ENCODE results near the gene NCOR1.
"Not testable (repeated sequence)": the region's sequence is repeated elsewhere in the genome, so short reads cannot be mapped to it uniquely, and the experiment has no call there.

Gene NCOR1

DNA sequence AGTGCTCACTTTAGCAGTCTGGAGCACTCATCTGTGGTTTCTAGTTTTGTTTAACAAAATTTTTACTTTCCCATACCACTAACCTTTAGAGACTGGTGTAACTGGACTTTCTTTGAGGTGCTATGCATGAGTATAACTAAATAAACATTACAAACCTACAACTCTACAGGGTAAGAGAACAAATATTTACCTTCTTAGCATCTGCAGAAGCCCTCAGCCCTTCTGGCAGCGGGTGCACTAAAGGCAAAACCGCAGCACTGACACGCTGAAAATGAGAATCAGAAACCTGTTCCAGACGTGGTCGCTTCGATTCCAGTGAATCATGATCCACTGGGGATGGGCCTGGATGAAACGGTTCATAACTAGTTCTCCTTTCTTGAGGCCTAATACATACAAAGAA lies 43.7 kb downstream of the NCOR1 start:
- Histone ChIP-seq H3K4me1 (ENCODE audit: low read depth, poor library complexity, severe bottlenecking) (peaks cover 5% of the 10 kb centered on the region), H2AFZ (ENCODE audit: low read depth) (no peak overlapping the region), H3K4me3 (IDR thresholded peaks at IDR 0.05; ENCODE audit: insufficient read depth, low read depth, low read length) (no peak overlapping the region), H3K4me2 (no peak overlapping the region), H3K9ac (no peak overlapping the region), H3K36me3 (ENCODE audit: insufficient read depth) (no peaks in the 10 kb centered on the region), H3K27me3 (ENCODE audit: insufficient read depth, low read depth) (no peaks in the 10 kb centered on the region), H4K20me1 (ENCODE audit: insufficient read depth) (no peaks in the 10 kb centered on the region), H3K27ac (no peak overlapping the region), H3K79me2 (ENCODE audit: insufficient read depth, low read depth) (no peaks in the 10 kb centered on the region)
- TF ChIP-seq, protein P1, sequence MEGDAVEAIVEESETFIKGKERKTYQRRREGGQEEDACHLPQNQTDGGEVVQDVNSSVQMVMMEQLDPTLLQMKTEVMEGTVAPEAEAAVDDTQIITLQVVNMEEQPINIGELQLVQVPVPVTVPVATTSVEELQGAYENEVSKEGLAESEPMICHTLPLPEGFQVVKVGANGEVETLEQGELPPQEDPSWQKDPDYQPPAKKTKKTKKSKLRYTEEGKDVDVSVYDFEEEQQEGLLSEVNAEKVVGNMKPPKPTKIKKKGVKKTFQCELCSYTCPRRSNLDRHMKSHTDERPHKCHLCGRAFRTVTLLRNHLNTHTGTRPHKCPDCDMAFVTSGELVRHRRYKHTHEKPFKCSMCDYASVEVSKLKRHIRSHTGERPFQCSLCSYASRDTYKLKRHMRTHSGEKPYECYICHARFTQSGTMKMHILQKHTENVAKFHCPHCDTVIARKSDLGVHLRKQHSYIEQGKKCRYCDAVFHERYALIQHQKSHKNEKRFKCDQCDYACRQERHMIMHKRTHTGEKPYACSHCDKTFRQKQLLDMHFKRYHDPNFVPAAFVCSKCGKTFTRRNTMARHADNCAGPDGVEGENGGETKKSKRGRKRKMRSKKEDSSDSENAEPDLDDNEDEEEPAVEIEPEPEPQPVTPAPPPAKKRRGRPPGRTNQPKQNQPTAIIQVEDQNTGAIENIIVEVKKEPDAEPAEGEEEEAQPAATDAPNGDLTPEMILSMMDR (conservative IDR thresholded peaks at IDR 0.05; ENCODE audit: low read depth, low read length): no peak

DNA sequence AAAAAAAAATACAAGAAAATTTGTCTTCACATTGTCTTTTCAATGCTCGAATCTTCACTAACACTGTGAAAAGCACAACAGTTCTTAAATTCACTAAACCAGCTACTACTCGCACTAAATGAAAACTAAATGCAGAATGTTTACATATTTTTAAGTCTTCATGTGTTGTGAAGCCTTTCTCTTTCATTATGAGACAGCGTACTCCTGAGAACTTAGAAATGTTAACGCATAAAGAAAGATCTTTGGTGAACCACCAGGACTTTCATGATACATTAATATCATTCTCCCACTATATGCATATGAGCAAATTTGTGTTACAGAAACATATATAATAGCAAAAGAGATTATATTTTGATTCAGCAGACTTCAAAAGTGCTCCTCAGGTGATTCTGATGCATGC lies 48.6 kb downstream of the NCOR1 start:
- not testable (repeated sequence) for H4K20me1 ChIP-seq (ENCODE audit: insufficient read depth); H3K4me2 ChIP-seq; H3K4me3 ChIP-seq (IDR thresholded peaks at IDR 0.05; ENCODE audit: insufficient read depth, low read depth, low read length); H3K27ac ChIP-seq; H3K79me2 ChIP-seq (ENCODE audit: insufficient read depth, low read depth); H3K36me3 ChIP-seq (ENCODE audit: insufficient read depth); H3K4me1 ChIP-seq (ENCODE audit: low read depth, poor library complexity, severe bottlenecking); H3K27me3 ChIP-seq (ENCODE audit: insufficient read depth, low read depth); H2AFZ ChIP-seq (ENCODE audit: low read depth); H3K9ac ChIP-seq

DNA sequence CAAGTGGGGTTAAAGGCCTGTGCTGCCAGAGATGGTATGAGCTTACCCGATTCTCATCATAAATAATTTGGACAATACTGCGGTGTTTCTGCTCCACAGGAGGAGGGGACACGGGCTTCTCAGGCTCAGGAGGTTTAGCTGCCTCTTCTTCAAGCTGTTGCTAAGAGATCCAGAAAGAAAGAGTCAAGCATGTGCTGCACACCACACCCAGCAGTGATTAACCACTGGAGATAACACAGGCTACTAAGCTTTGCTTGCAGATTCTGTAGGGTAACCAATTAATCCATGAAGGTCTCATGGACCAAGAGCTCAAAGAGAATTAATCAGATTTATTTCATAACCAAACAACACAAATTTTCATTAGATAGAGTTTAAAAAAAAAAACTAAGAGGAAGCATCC lies 56.6 kb downstream of the NCOR1 start:
- Histone ChIP-seq H3K79me2 (ENCODE audit: insufficient read depth, low read depth) (no peaks in the 10 kb centered on the region), H3K4me3 (IDR thresholded peaks at IDR 0.05; ENCODE audit: insufficient read depth, low read depth, low read length) (no peak overlapping the region), H2AFZ (ENCODE audit: low read depth) (no peak overlapping the region), H3K9ac (no peak overlapping the region), H3K4me1 (ENCODE audit: low read depth, poor library complexity, severe bottlenecking) (no peaks in the 10 kb centered on the region), H3K27me3 (ENCODE audit: insufficient read depth, low read depth) (no peaks in the 10 kb centered on the region), H3K4me2 (no peak overlapping the region), H3K36me3 (ENCODE audit: insufficient read depth) (no peaks in the 10 kb centered on the region; the same call in 1 of the 2 replicates), H3K27ac (no peak overlapping the region), H4K20me1 (ENCODE audit: insufficient read depth) (no peaks in the 10 kb centered on the region)
- TF ChIP-seq, protein P1 (conservative IDR thresholded peaks at IDR 0.05; ENCODE audit: low read depth, low read length): no peak

DNA sequence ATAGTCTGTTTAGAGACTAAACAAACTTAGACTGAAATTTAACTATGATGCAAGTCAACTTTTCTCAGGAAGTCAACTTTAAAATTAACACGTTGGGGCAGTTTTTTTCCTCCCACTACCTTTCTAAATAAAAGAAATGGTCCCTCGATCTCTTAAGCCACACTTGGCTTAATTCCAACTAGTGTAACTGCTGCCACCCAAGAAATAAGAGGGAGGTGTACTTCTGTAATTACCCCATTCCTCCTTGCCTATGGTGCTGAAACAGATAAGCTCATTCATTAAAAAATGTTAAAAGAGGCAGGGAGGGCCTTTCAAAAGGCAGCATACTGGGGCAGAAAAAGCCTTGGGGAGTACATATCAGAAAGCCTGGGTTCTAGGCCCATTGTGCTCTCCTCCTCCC lies 59.8 kb downstream of the NCOR1 start:
- Histone ChIP-seq H3K9ac (no peak overlapping the region), H2AFZ (ENCODE audit: low read depth) (no peak overlapping the region), H3K79me2 (ENCODE audit: insufficient read depth, low read depth) (no peaks in the 10 kb centered on the region), H3K36me3 (ENCODE audit: insufficient read depth) (no peaks in the 10 kb centered on the region; the same call in 1 of the 2 replicates), H3K4me1 (ENCODE audit: low read depth, poor library complexity, severe bottlenecking) (no peaks in the 10 kb centered on the region), H3K4me2 (no peak overlapping the region), H3K27me3 (ENCODE audit: insufficient read depth, low read depth) (no peaks in the 10 kb centered on the region), H3K27ac (no peak overlapping the region), H4K20me1 (ENCODE audit: insufficient read depth) (no peaks in the 10 kb centered on the region), H3K4me3 (IDR thresholded peaks at IDR 0.05; ENCODE audit: insufficient read depth, low read depth, low read length) (no peak overlapping the region)
- TF ChIP-seq, protein P1 (conservative IDR thresholded peaks at IDR 0.05; ENCODE audit: low read depth, low read length): no peak

DNA sequence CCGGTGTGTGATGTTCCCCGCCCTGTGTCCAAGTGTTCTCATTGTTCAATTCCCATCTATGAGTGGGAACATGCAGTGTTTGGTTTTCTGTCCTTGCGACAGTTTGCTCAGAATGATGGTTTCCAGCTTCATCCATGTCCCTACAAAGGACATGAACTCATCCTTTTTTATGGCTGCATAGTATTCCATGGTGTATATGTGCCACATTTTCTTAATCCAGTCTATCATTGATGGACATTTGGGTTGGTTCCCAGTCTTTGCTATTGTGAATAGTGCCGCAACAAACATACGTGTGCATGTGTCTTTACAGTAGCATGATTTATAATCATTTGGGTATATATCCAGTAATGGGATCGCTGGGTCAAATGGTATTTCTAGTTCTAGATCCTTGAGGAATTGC lies 63.0 kb downstream of the NCOR1 start:
- not testable (repeated sequence) for H3K27ac ChIP-seq; H3K36me3 ChIP-seq (ENCODE audit: insufficient read depth); H3K27me3 ChIP-seq (ENCODE audit: insufficient read depth, low read depth); H2AFZ ChIP-seq (ENCODE audit: low read depth); H3K4me2 ChIP-seq; H3K4me3 ChIP-seq (IDR thresholded peaks at IDR 0.05; ENCODE audit: insufficient read depth, low read depth, low read length); H3K4me1 ChIP-seq (ENCODE audit: low read depth, poor library complexity, severe bottlenecking); H4K20me1 ChIP-seq (ENCODE audit: insufficient read depth); H3K9ac ChIP-seq; H3K79me2 ChIP-seq (ENCODE audit: insufficient read depth, low read depth)

Data from KMS-11 (cell line).